ENCODE results near the gene CYP2R1. TPM values are rescaled to one million over a fixed set of nuclear protein-coding genes. Genes with fewer than 3 reads are reported as not detected.

CYP2R1 gene
- total RNA-seq, 1 donor from 2014 or later: 40.1 TPM

DNA sequence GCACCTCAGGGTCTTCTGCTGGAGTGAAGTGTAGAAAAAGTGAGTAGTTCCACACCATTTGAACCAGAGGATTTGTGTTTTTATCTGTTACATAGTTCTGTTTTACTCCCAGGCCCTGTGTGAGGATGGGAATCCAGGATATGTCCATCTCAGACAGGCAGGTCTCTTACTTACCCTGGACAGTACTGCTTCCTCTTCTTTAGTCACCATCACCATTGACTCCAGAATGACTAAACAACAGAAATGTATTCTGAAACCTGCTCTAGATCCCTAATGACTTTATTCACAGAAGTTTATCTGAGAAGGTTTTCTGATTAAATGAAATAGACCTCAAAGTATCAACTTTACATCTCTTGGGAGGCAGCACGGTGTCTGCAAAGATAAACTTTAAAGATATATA, 33.6 kb downstream of the CYP2R1 start:
- no peak overlapping the region for H3K4me3 ChIP-seq
- H3K36me3 ChIP-seq: peaks cover 0 to 6% of the 10 kb centered on the region in 2 donors
- H3K27me3 ChIP-seq: no peaks in the 10 kb centered on the region
- no peak overlapping the region for H3K27ac ChIP-seq
- no peak for DNase-seq (ENCODE audit: low spot score in 2 of 2)
- TF ChIP-seq, protein P1, sequence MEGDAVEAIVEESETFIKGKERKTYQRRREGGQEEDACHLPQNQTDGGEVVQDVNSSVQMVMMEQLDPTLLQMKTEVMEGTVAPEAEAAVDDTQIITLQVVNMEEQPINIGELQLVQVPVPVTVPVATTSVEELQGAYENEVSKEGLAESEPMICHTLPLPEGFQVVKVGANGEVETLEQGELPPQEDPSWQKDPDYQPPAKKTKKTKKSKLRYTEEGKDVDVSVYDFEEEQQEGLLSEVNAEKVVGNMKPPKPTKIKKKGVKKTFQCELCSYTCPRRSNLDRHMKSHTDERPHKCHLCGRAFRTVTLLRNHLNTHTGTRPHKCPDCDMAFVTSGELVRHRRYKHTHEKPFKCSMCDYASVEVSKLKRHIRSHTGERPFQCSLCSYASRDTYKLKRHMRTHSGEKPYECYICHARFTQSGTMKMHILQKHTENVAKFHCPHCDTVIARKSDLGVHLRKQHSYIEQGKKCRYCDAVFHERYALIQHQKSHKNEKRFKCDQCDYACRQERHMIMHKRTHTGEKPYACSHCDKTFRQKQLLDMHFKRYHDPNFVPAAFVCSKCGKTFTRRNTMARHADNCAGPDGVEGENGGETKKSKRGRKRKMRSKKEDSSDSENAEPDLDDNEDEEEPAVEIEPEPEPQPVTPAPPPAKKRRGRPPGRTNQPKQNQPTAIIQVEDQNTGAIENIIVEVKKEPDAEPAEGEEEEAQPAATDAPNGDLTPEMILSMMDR (IDR thresholded peaks at IDR 0.05): no peak
- no peaks in the 10 kb centered on the region for H3K9me3 ChIP-seq
- intact Hi-C loops (cut with DNase I): no loop called here
- H3K4me1 ChIP-seq: no peaks in the 10 kb centered on the region

DNA sequence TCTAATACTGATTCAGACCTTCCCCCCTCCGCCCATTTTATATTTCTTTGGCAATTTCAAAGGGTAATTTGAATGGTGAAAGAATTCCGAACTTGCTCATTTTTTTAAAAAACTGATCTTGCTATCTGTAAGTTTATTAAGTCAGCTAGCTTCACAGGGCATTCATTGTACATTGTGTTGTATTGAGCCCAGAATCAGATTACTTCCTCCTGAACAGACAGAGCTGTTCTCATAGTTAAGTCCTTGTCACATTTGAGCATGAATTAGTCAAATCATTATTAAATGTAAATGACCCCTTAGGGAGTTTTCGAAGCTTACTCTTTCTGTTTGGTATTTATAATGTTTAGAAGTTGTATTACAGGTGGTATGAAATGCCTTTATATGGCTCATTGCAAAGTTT, 34.4 kb downstream of the CYP2R1 start:
- H3K27ac ChIP-seq: no peak overlapping the region
- intact Hi-C loops (cut with DNase I): no loop called here
- no peaks in the 10 kb centered on the region for H3K27me3 ChIP-seq
- H3K9me3 ChIP-seq: no peaks in the 10 kb centered on the region
- peaks cover 0 to 4% of the 10 kb centered on the region in 2 donors for H3K36me3 ChIP-seq
- no peak overlapping the region for H3K4me3 ChIP-seq
- TF ChIP-seq, protein P1 (IDR thresholded peaks at IDR 0.05): no peak
- H3K4me1 ChIP-seq: no peaks in the 10 kb centered on the region
- no peak for DNase-seq (ENCODE audit: low spot score in 2 of 2)

- no peaks in the 10 kb centered on the region for H3K36me3 ChIP-seq
- intact Hi-C loops (cut with DNase I): no loop called here
Observed at GRCh38 chr11:14855890-14856289, 36.1 kb downstream of the CYP2R1 start.

DNA sequence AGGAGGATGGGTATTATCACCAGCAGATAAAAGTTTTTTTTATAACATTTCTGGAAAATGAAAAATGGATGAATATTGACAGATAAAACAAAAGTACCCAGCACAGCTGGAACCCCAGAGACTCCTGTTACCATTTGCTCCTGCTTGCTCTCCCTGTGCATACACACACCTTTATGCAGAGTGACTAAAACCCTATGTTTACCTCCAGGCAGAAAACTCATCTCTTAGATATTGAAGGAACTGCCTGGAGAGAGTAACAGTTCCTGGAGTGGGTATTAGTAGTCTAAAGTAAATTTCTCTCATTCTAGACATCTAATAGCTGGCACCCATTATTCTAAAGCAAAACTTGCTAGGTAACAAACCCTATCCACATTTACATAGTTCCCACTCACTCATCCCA, 38.0 kb downstream of the CYP2R1 start:
- no peak for DNase-seq (ENCODE audit: low spot score in 2 of 2)
- TF ChIP-seq, protein P1 (IDR thresholded peaks at IDR 0.05): no peak

More at GRCh38 chr11:14855890-14856289, 36.1 kb downstream of the CYP2R1 start:
- H3K27ac ChIP-seq: no peak overlapping the region
- TF ChIP-seq, protein P1 (IDR thresholded peaks at IDR 0.05): no peak
- no peaks in the 10 kb centered on the region for H3K4me1 ChIP-seq
- no peak for DNase-seq (ENCODE audit: low spot score in 2 of 2)
- H3K9me3 ChIP-seq: no peaks in the 10 kb centered on the region
- H3K27me3 ChIP-seq: no peaks in the 10 kb centered on the region
- no peak overlapping the region for H3K4me3 ChIP-seq

GRCh38 chr11:14852571-14853177, 39.4 kb downstream of the CYP2R1 start:
- no peaks in the 10 kb centered on the region for H3K9me3 ChIP-seq
- no peaks in the 10 kb centered on the region for H3K4me1 ChIP-seq
- no peak for DNase-seq (ENCODE audit: low spot score in 2 of 2)
- no peak overlapping the region for H3K27ac ChIP-seq
- H3K27me3 ChIP-seq: no peaks in the 10 kb centered on the region
- H3K36me3 ChIP-seq: no peaks in the 10 kb centered on the region
- TF ChIP-seq, protein P1 (IDR thresholded peaks at IDR 0.05): no peak
- H3K4me3 ChIP-seq: no peak overlapping the region
- intact Hi-C loops (cut with DNase I): no loop called here

More for the DNA sequence above, 38.0 kb downstream of the CYP2R1 start:
- intact Hi-C loops (cut with DNase I): no loop called here
- Histone ChIP-seq H3K27ac (no peak overlapping the region), H3K9me3 (no peaks in the 10 kb centered on the region), H3K4me3 (no peak overlapping the region), H3K27me3 (no peaks in the 10 kb centered on the region), H3K36me3 (no peaks in the 10 kb centered on the region), H3K4me1 (no peaks in the 10 kb centered on the region)

GRCh38 chr11:14842002-14842401, 50.0 kb downstream of the CYP2R1 start:
- H3K36me3 ChIP-seq: peaks cover 4 to 13% of the 10 kb centered on the region in 2 donors

More at GRCh38 chr11:14842002-14842401, 50.0 kb downstream of the CYP2R1 start:
- no peak for DNase-seq (ENCODE audit: low spot score in 2 of 2)
- no peaks in the 10 kb centered on the region for H3K27me3 ChIP-seq
- no peak overlapping the region for H3K27ac ChIP-seq
- intact Hi-C loops (cut with DNase I): no loop called here
- H3K9me3 ChIP-seq: no peaks in the 10 kb centered on the region
- no peak overlapping the region for H3K4me3 ChIP-seq
- no peaks in the 10 kb centered on the region for H3K4me1 ChIP-seq
- TF ChIP-seq, protein P1 (IDR thresholded peaks at IDR 0.05): no peak
